ENCODE data around the gene POP7. TPM values are rescaled to one million over a fixed set of nuclear protein-coding genes. Genes with fewer than 3 reads are reported as not detected.

POP7 gene
- polyA plus RNA-seq, 1 experiment = 35.2 TPM

GRCh38 chr7:100680576-100681271 is 25.2 kb upstream of the POP7 start:
- Histone ChIP-seq H3K36me3 (ENCODE audit: control insufficient read depth, insufficient read depth, low read length) (peaks cover 64% of the 10 kb centered on the region), H3K27me3 (ENCODE audit: control insufficient read depth, insufficient read depth, low read length) (no peaks in the 10 kb centered on the region), H3K4me3 (ENCODE audit: low read depth, low read length) (no peak overlapping the region)
- ChIA-PET POLR2A (no interaction called here), CTCF (interaction anchor here (1.7 to 10.3 kb wide), 2 partner anchors 11 to 172 kb away, joined by 5 to 110 read pairs; partner anchors contain the start of genes GIGYF1 and SLC12A9)
- no peak for TF ChIP-seq CTCF (IDR thresholded peaks at IDR 0.05; ENCODE audit: insufficient read depth, low read depth, low read length)
- DNase-seq (ENCODE audit: low read depth) = no peak

GRCh38 chr7:100681491-100682227 is 24.3 kb upstream of the POP7 start:
- ChIA-PET CTCF (interaction anchor here (1.3 to 10.3 kb wide), 3 partner anchors 10 to 171 kb away, joined by 4 to 110 read pairs (median 12); partner anchors contain the start of genes GIGYF1, POP7 and SLC12A9), POLR2A (interaction anchor here (0.6 kb wide), 1 partner anchor 24 kb away, joined by 3 read pairs; no protein-coding TSS in a partner anchor)
- no peak overlapping the region for H3K4me3 ChIP-seq (ENCODE audit: low read depth, low read length)
- no peaks in the 10 kb centered on the region for H3K27me3 ChIP-seq (ENCODE audit: control insufficient read depth, insufficient read depth, low read length)
- peaks cover 70% of the 10 kb centered on the region for H3K36me3 ChIP-seq (ENCODE audit: control insufficient read depth, insufficient read depth, low read length)
- no peak for TF ChIP-seq CTCF (IDR thresholded peaks at IDR 0.05; ENCODE audit: insufficient read depth, low read depth, low read length)
- DNase-seq (ENCODE audit: low read depth) = no peak

GRCh38 chr7:100682228-100682741 is 23.6 kb upstream of the POP7 start:
- ChIA-PET POLR2A (no interaction called here), CTCF (interaction anchor here (1.3 to 10.3 kb wide), 4 partner anchors 9 to 170 kb away, joined by 4 to 110 read pairs (median 8); partner anchors contain the start of genes GIGYF1, POP7 and SLC12A9)
- peaks cover 71% of the 10 kb centered on the region for H3K36me3 ChIP-seq (ENCODE audit: control insufficient read depth, insufficient read depth, low read length)
- no peak overlapping the region for H3K4me3 ChIP-seq (ENCODE audit: low read depth, low read length)
- no peak for TF ChIP-seq CTCF (IDR thresholded peaks at IDR 0.05; ENCODE audit: insufficient read depth, low read depth, low read length)
- no peak for DNase-seq (ENCODE audit: low read depth)
- no peaks in the 10 kb centered on the region for H3K27me3 ChIP-seq (ENCODE audit: control insufficient read depth, insufficient read depth, low read length)

GRCh38 chr7:100682991-100683658 is 22.8 kb upstream of the POP7 start:
- Histone ChIP-seq H3K27me3 (ENCODE audit: control insufficient read depth, insufficient read depth, low read length) (no peaks in the 10 kb centered on the region), H3K4me3 (ENCODE audit: low read depth, low read length) (no peak overlapping the region), H3K36me3 (ENCODE audit: control insufficient read depth, insufficient read depth, low read length) (peaks cover 66% of the 10 kb centered on the region)
- POLR2A ChIA-PET = no interaction called here
- CTCF ChIA-PET = interaction anchor here (0.7 to 10.3 kb wide), 5 partner anchors 8 to 214 kb away, joined by 3 to 110 read pairs (median 4); partner anchors contain the start of genes GIGYF1, POP7 and SLC12A9
- no peak for DNase-seq (ENCODE audit: low read depth)
- no peak for TF ChIP-seq CTCF (IDR thresholded peaks at IDR 0.05; ENCODE audit: insufficient read depth, low read depth, low read length)

Measured in BJ (cell line).